HG03066 (cell line): ENCODE measurements around the gene PCDHB9.
"Not testable (repeated sequence)": the region's sequence is repeated elsewhere in the genome, so short reads cannot be mapped to it uniquely, and the experiment has no call there.

Experiments used
- ATAC-seq: cut with Tn5 transposase; IDR thresholded peaks from one replicate; pipeline ENCODE4 v1.9.1; 2021; ENCODE audit warnings: low read depth; ENCODE audit not compliant: unreplicated experiment

The PCDHB9 gene

GRCh38 chr5:141234109-141234667, 47.2 kb downstream of the PCDHB9 start:
- ATAC-seq, result no peak

- not testable (repeated sequence) for ATAC-seq
Observed at GRCh38 chr5:141235922-141236321, 49.0 kb downstream of the PCDHB9 start.

GRCh38 chr5:141236516-141237313, 49.8 kb downstream of the PCDHB9 start:
- no peak for ATAC-seq
